ENCODE data around the gene SH2D1B. TPM values are rescaled to one million over a fixed set of nuclear protein-coding genes. Genes with fewer than 3 reads are reported as not detected.

SH2D1B gene
- total and polyA plus RNA-seq, 9 of the 15 experiments (the other 6 are each of a cell fraction or from before 2014, with no cell fraction given) = 5.6 to 19.6 (median 9.7) TPM

- TF ChIP-seq BCLAF1 (IDR thresholded peaks at IDR 0.05; ENCODE audit: borderline replicate concordance in 1 of 2, control insufficient read depth in 1 of 2, low read depth in 2 of 2, low read length in 1 of 2) (no peak), ZBTB26 (CRISPR knock-in tag; IDR thresholded peaks at IDR 0.05) (0 out of 2 replicates have a peak, but pooled peaks have one; percentile 55), E2F4 (CRISPR knock-in tag; IDR thresholded peaks at IDR 0.05; ENCODE audit: low read depth) (no peak), ZNF561 (CRISPR knock-in tag; conservative IDR thresholded peaks at IDR 0.05) (no peak), KAT7 (CRISPR knock-in tag; IDR thresholded peaks at IDR 0.05; ENCODE audit: borderline replicate concordance) (peak; percentile 77; the same call in 1 of the 2 replicates), ID3 (CRISPR knock-in tag; IDR thresholded peaks at IDR 0.05) (no peak), ID3 (tag; IDR thresholded peaks at IDR 0.05) (peak; percentile 59; the same call in 1 of the 2 replicates), ZBTB43 (CRISPR knock-in tag; IDR thresholded peaks at IDR 0.05) (no peak), PKNOX1 (IDR thresholded peaks at IDR 0.05) (peak; percentile 62), ETV6 (IDR thresholded peaks at IDR 0.05; ENCODE audit: borderline replicate concordance in 1 of 2, low read depth in 2 of 2, low read length in 1 of 2) (peak; percentile 92 to 93), ETV6 (CRISPR knock-in tag; IDR thresholded peaks at IDR 0.05; ENCODE audit: borderline replicate concordance) (no peak), ZNF212 (CRISPR knock-in tag; IDR thresholded peaks at IDR 0.05) (no peak), NFIX (CRISPR knock-in tag; IDR thresholded peaks at IDR 0.05; ENCODE audit: low read depth) (no peak), ZKSCAN3 (CRISPR knock-in tag; IDR thresholded peaks at IDR 0.05) (no peak), ETV5 (CRISPR knock-in tag; IDR thresholded peaks at IDR 0.05; ENCODE audit: low read depth) (no peak), KDM1A (IDR thresholded peaks at IDR 0.05) (peak in 1 of 2 experiments; percentile 26; a peak in 2 of 4 replicates), U2AF2 (optimal IDR thresholded peaks at IDR 0.05; ENCODE audit: low read depth, low read length) (peak; percentile 98), TAL1 (IDR thresholded peaks at IDR 0.05) (peak; percentile 42; the same call in 1 of the 2 replicates), MEIS2 (IDR thresholded peaks at IDR 0.05; ENCODE audit: partially characterized antibody) (peak; percentile 65)
These were observed 20.0 kb downstream of the SH2D1B start (continued) for GRCh38 chr1:162391790-162392563.
